Panc1 (cell line): ENCODE results near the gene ITPKC. TPM values are rescaled to one million over a fixed set of nuclear protein-coding genes. Genes with fewer than 3 reads are reported as not detected.

Source experiments
- ATAC-seq: fragments of 200-7000 bp; cut with Tn5 transposase; 2 replicates; pipeline ENCODE4 v1.9.1; 2020; ENCODE audit warnings: mild to moderate bottlenecking, moderate library complexity
- BruUV-seq: library from RNA; stranded (reverse); fragments of 400-500 nt; replicated peaks from 2 replicates; lab custom pipeline; 2021; lab: Mats Ljungman, UMichigan
- CTCF ChIA-PET: fragments of 300-600 bp; sonication (Branson Sonifier 250); formaldehyde crosslinking; loops from one replicate; lab custom pipeline; 2022; ENCODE audit warnings: antibody characterized with exemption; lab: Charles Lee
- POLR2A ChIA-PET: fragments of 300-600 bp; sonication (Branson Sonifier 250); formaldehyde crosslinking; loops from one replicate; lab custom pipeline; 2022; ENCODE audit warnings: antibody characterized with exemption; lab: Charles Lee
- DNase-seq: peaks from one replicate; pipeline ENCODE4 v3.0.0-alpha.2; 2010; ENCODE audit warnings: low read depth, low spot score
- H3K27ac ChIP-seq: 2 replicates; pipeline ENCODE4 v1.5.1; 2011; ENCODE audit warnings: mild to moderate bottlenecking, low read length, inconsistent platforms
- H3K27me3 ChIP-seq: fragments of 200-500 bp; sonication (Bioruptor generic); 2 replicates; pipeline ENCODE4 v1.6.0; 2014; ENCODE audit warnings: low read length, inconsistent platforms; ENCODE audit not compliant: control insufficient read depth, insufficient read depth
- H3K36me3 ChIP-seq: fragments of 200-500 bp; sonication (Bioruptor generic); 2 replicates; pipeline ENCODE4 v1.5.1; 2014; ENCODE audit warnings: inconsistent platforms, mild to moderate bottlenecking, low read length, moderate library complexity; ENCODE audit not compliant: control insufficient read depth, insufficient read depth
- H3K4me1 ChIP-seq: 2 replicates; pipeline ENCODE4 v1.5.1; 2011; ENCODE audit warnings: inconsistent platforms, mild to moderate bottlenecking, low read length, moderate library complexity; ENCODE audit not compliant: control insufficient read depth, insufficient read depth
- H3K4me3 ChIP-seq, 2 experiments: 2 replicates each; pipeline ENCODE4 v1.5.1; 2011 to 2012; ENCODE audit warnings: low read depth in 2 of 2, low read length in 2 of 2, mild to moderate bottlenecking in 2 of 2, inconsistent platforms in 1 of 2, moderate library complexity in 1 of 2
- H3K9me3 ChIP-seq: fragments of 200-500 bp; sonication (Bioruptor generic); 2 replicates; pipeline ENCODE4 v1.5.1; 2014; ENCODE audit warnings: low read depth, mild to moderate bottlenecking, inconsistent platforms, low read length, moderate library complexity; ENCODE audit not compliant: control insufficient read depth, insufficient read depth
- CTCF ChIP-seq: fragments of 450-650 bp; IDR thresholded peaks from 2 replicates; pipeline ENCODE4 v1.5.1; 2017; ENCODE audit warnings: mild to moderate bottlenecking
- POLR2AphosphoS5 ChIP-seq: IDR thresholded peaks from 2 replicates; pipeline ENCODE4 v1.6.1; 2012; ENCODE audit warnings: mild to moderate bottlenecking, low read depth, low read length, moderate library complexity
- REST ChIP-seq, 2 experiments: IDR thresholded peaks; 2 replicates each; pipeline ENCODE4 v1.6.1; 2011 to 2012; ENCODE audit warnings: low read depth in 2 of 2, control low read depth in 1 of 2, low read length in 1 of 2, mild to moderate bottlenecking in 1 of 2, moderate library complexity in 1 of 2; ENCODE audit not compliant: insufficient read depth in 1 of 2
- SIN3A ChIP-seq: IDR thresholded peaks from 2 replicates; pipeline ENCODE4 v1.6.1; 2012; ENCODE audit warnings: low read depth, mild to moderate bottlenecking, low read length, moderate library complexity, borderline replicate concordance; ENCODE audit not compliant: insufficient read depth
- TCF7L2 ChIP-seq: IDR thresholded peaks from 2 replicates; pipeline ENCODE4 v1.6.1; 2011; ENCODE audit warnings: mild to moderate bottlenecking, low read depth, low read length, inconsistent platforms
- in situ Hi-C: cut with HindIII; loops from 2 replicates; pipeline ENCODE4 v1.10.0; 2016; ENCODE audit warnings: low sequenced_read_pairs, low pct_unique_long_range_greater_than_20kb
- intact Hi-C: fragments of 100-400 bp; cut with micrococcal nuclease; formaldehyde crosslinking; loops from one replicate; pipeline ENCODE4 v1.10.0; 2022; ENCODE audit not compliant: unreplicated experiment
- total RNA-seq: library from RNA; stranded (reverse); gene quantifications from one replicate; pipeline ENCODE4 v1.2.1, GENCODE V29; 2021; ENCODE audit not compliant: unreplicated experiment

ITPKC gene
- total RNA-seq, 1 experiment from 2014 or later, result 7.2 TPM

GRCh38 chr19:40750058-40750873 is 33.4 kb downstream of the ITPKC start, which contains the start of gene ACTMAP:
ACTMAP (minus strand) TSS chr19:40750477; CDS start chr19:40749803, 674 bp downstream.
- CTCF ChIA-PET, result interaction anchor here (0.8 kb wide), 1 partner anchor 29 kb away, joined by 3 read pairs; no protein-coding TSS in a partner anchor
- in situ Hi-C loops, result no loop called here
- TF ChIP-seq CTCF, result no peak
- no peak for TF ChIP-seq TCF7L2
- TF ChIP-seq REST (IDR thresholded peaks at IDR 0.05; ENCODE audit: insufficient read depth in 1 of 2, low read depth in 2 of 2, low read length in 1 of 2), result no peak
- TF ChIP-seq SIN3A, result no peak; the same call in 1 of the 2 replicates
- no peak; the same call in none of the 2 replicates for TF ChIP-seq POLR2AphosphoS5

GRCh38 chr19:40750874-40751537 is 34.1 kb downstream of the ITPKC start, which contains the start of gene SNRPA:
SNRPA (plus strand) TSS chr19:40751203; CDS start chr19:40751409, 206 bp downstream.
- no peak; the same call in 1 of the 2 replicates for TF ChIP-seq TCF7L2
- TF ChIP-seq SIN3A, result peak; percentile 78; the same call in 1 of the 2 replicates
- TF ChIP-seq POLR2AphosphoS5, result peak; percentile 88
- peak in 1 of 2 experiments; percentile 29; a peak in 1 of 4 replicates for TF ChIP-seq REST (IDR thresholded peaks at IDR 0.05; ENCODE audit: insufficient read depth in 1 of 2, low read depth in 2 of 2, low read length in 1 of 2)
- H3K36me3 ChIP-seq, result peaks cover 9% of the 10 kb centered on the region
- BruUV-seq, result no TSS peak
- in situ Hi-C loops (no loop called here), intact Hi-C loops (no loop called here)
- ATAC-seq (peak; percentile 90), DNase-seq (peak; percentile 90)
- peak within 1 kb of the TSS; percentile 99 for H3K27ac ChIP-seq
- no peaks in the 10 kb centered on the region for H3K9me3 ChIP-seq
- no peaks in the 10 kb centered on the region for H3K27me3 ChIP-seq
- H3K4me1 ChIP-seq, result peaks cover 10% of the 10 kb centered on the region
- POLR2A ChIA-PET, result interaction anchor here (0.8 kb wide), 1 partner anchor 28 kb away, joined by 6 read pairs; no protein-coding TSS in a partner anchor
- CTCF ChIA-PET, result no interaction called here
- H3K4me3 ChIP-seq, result peak within 1 kb of the TSS; percentile 74 to 97

More at GRCh38 chr19:40750058-40750873, 33.4 kb downstream of the ITPKC start, which contains the start of gene ACTMAP:
- ATAC-seq, result peak; percentile 93
- Histone ChIP-seq H3K27me3 (no peaks in the 10 kb centered on the region), H3K4me1 (peaks cover 10% of the 10 kb centered on the region), H3K9me3 (no peaks in the 10 kb centered on the region), H3K4me3 (peak within 1 kb of the TSS; percentile 74 to 97), H3K27ac (peak within 1 kb of the TSS; percentile 99), H3K36me3 (peaks cover 9% of the 10 kb centered on the region)
- DNase-seq, result peak; percentile 97
- intact Hi-C loops, result no loop called here
- POLR2A ChIA-PET, result interaction anchor here (0.8 kb wide), 1 partner anchor 28 kb away, joined by 6 read pairs; no protein-coding TSS in a partner anchor
- TSS peak; percentile 97 for BruUV-seq
